HG03139 (cell line): ENCODE data around the gene RBM43.
"Not testable (repeated sequence)": the region's sequence is repeated elsewhere in the genome, so short reads cannot be mapped to it uniquely, and the experiment has no call there.

Experiments used
- ATAC-seq: cut with Tn5 transposase; IDR thresholded peaks from one replicate; pipeline ENCODE4 v1.9.1; 2021; ENCODE audit not compliant: unreplicated experiment

The RBM43 gene

DNA sequence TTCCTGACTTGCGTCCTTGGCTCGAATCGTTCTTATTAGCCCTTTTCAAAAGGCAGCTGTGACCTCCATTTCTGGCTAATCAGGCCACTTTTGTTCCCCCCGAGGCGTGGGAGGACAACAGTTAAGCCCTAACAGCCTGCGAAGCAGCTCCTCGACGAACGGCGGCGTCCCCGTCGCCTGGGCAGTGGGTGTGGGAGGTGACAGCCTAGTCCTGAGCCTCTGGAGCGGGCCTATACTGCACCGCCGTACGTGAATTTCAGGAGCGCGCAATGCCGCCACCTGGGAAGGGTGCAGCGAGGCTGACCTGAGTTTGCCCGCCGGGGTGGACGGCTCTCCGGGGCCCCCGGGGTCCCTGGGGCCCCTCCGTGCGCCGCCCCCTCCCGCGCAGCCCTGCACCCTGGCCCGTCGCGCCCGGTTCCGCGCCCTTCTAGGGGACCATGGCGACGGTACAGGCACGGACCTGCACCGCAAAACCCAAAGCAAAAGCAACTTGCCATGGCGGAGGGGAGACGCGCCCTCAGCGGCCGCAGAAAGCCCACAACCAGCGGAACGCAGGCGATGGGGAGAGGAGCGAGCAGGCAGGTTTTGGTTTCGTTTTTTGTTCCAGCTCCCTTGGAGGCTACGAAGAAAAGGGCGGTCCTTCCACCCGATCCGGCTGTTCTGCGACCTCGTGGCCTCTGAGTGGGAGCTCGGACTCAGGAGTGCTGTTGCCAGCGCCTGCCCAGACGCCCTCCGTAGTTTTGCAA is at the start of gene RBM43:
RBM43 (minus strand) TSS at position 633 of the 746 bp plus-strand sequence; CDS start at position 497, 136 bp downstream.
- peak; percentile 86 for ATAC-seq

DNA sequence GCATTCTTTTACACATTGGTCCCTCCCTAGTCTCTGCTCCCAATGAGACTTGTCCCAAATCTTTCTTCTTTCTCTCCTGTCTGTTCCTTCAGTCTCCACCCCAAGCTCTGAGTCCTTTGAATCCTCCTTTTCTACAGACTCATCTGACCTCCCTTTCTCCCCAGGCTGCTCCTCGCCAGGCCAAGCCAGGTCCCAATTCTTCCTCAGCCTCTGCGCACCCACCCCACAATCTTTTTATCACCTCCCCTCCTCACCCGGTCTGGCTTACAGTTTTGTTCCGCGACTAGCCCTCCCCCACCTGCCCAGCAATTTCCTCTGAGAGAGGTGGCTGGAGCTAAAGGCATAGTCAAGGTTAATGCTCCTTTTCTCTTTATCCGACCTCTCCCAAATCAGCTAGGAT is 48.6 kb upstream of the RBM43 start:
- ATAC-seq: not testable (repeated sequence)

DNA sequence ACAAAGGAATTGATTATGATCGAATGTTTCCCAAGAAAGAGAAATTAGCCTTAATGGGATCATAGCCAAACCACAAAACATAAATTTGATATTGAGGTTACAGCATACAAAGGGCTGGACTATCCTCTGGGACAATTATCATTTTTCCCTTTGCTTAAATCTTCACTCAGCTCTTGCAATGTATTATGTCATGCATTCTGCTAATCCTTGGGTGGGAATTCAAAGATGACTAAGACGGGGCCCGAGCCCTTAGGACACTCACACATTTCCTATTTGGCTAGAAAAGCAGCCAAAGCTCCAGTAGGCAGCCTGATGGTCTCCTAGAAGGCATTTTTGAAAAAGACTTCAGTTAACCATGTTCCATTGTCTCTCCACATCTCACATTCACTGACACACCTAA is 45.0 kb upstream of the RBM43 start:
- no peak for ATAC-seq

- no peak for ATAC-seq
Measured at GRCh38 chr2:151305129-151305691, 43.5 kb upstream of the RBM43 start.

- ATAC-seq: no peak
Measured at GRCh38 chr2:151302879-151303278, 41.2 kb upstream of the RBM43 start.

DNA sequence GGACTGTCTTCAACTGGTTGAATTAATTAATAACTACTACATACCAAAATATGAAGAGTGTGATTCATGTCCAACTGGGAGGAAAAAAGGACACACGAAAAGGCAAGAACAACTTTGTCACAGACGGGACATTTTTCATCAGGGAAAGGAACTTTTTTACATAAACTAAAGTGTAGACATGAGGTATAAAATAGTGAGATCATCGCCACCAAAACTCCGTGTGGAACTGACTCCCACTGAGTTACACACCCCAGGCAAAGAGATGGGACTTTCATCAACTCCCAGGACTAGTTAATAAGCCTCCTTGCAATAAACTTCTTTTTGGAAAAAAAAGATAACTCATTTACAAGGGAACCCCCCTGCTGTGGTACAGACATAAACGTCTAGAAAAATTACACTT is 40.7 kb upstream of the RBM43 start:
- ATAC-seq: no peak

DNA sequence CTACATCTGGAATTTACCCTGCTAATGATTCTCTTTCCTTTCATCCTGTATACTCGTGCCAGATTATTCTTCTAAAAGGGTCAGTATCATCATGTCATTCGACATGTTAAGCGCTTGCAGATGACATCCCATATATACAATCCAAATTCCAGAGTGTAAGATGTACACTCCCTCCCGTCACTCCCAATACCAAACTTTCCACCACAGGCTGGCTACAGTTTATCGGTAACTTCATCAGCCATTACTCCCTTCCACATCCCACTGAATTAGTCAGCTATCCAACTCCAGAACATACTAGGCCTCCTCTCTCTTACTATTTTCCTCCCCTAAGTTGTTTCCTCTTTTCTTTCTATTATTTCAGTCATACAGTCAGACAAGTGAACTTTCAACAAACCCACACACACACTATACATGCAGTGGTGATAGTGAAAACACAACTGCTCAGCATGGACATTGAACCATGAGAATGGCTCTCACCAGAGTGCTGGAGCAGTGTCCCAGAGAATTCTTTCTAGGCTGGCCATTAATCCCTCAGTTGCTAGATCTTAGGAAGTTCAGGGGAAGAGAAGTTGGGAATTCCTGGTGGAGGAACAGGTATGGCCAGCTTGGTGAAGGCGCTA is 38.4 kb upstream of the RBM43 start:
- no peak for ATAC-seq

GRCh38 chr2:151297882-151298281 is 36.2 kb upstream of the RBM43 start:
- ATAC-seq: peak; percentile 98

DNA sequence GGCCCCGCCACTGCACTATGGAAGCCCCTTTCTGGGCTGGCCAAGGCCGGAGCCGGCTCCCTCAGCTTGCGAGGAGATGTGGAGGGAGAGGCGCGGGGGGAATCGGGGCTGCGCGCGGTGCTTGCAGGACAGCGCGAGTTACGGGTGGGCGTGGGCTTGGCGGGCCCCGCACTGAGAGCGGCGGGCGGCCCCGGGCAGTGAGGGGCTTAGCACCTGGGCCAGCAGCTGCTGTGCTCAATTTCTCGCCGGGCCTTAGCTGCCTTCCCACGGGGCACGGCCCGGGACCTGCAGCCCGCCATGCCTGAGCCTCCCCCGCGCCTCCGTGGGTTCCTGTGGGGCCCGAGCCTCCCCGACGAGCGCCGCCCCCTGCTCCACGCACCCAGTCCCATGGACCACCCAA is 34.3 kb upstream of the RBM43 start:
- not testable (repeated sequence) for ATAC-seq

DNA sequence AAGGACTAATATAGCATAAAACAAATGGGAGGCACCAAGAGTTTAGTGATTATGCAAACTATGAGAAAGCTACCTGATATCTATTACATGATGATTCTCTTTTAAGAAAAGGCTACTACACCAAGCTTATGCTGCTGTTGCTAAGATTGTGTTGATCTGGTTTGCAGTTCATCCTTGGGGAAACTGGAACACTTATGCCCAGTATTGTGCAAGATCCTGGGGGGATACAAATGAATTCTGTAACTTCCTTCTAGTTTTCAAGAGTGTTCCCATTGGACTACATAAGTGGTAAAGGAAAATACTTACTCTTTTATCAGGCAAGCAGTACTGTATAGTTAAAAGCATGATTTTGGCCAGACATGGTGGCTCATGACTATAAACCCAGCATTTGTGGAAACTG is 30.9 kb upstream of the RBM43 start:
- ATAC-seq: no peak

DNA sequence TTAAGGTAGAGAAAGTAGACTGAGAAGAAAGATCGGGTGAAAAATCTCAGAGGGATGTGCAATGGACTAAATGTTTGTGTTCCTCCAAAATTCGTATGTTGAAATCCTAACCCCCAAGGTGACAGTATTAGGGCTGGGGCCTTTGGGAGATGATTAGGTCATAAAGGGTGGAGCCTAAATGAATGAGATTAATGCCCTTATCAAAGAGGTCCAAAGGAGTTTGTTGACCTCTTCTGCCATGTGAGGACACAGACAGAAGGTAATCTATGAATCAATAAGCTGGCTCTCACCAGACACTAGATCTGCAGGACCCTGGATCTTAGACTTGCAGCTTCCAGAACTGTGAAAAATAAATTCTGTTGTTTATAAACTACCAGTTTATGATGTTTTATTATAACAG is 30.5 kb upstream of the RBM43 start:
- ATAC-seq: no peak

GRCh38 chr2:151291224-151291623 is 29.6 kb upstream of the RBM43 start:
- no peak for ATAC-seq

- peak; percentile 19 for ATAC-seq
Measured at GRCh38 chr2:151289972-151290866, 28.6 kb upstream of the RBM43 start.

- peak; percentile 3 for ATAC-seq
Measured at GRCh38 chr2:151287513-151288250, 26.0 kb upstream of the RBM43 start.

DNA sequence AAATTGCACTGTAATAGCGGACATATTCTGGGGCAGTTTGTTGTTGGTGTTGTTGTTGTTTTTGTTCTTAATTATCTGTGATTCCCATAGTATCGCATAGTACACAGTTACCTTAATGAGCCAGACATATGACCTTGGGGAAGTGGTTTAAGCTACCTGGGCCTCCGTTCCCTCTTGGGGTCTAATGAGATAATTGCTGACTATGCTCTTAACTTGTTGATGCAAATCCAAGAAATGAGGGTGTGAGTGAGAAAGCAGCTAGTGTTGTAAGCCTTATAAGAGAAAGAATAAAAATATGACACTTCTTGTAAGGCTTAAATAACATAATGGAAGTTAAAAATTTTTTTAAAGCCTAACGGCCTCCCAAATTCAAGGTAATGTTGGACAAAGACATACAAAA is 20.7 kb upstream of the RBM43 start:
- ATAC-seq: no peak

- ATAC-seq: no peak
Measured at GRCh38 chr2:151280271-151280670, 18.6 kb upstream of the RBM43 start.

- no peak for ATAC-seq
Measured at GRCh38 chr2:151278487-151278886, 16.8 kb upstream of the RBM43 start.

- ATAC-seq: no peak
Measured at GRCh38 chr2:151277067-151277466, 15.4 kb upstream of the RBM43 start.

DNA sequence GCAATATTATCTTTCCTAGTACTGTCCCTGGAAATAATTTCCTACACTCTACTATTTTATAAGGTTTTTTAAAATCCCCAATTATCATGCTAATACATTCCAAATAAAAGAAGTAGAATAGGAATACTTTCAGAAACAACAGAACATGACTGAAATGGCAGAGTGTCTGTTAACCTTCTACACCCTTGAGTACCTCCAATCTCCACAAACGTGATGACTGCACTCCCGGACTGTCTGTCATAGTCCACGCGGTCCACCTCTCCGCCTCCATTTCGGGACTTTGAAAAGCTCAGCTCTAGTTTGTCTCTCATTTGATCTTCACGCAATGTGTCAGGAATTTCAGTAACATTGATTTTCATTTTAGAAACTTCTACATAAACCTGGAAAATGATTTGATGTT is 13.6 kb upstream of the RBM43 start:
- ATAC-seq: no peak

DNA sequence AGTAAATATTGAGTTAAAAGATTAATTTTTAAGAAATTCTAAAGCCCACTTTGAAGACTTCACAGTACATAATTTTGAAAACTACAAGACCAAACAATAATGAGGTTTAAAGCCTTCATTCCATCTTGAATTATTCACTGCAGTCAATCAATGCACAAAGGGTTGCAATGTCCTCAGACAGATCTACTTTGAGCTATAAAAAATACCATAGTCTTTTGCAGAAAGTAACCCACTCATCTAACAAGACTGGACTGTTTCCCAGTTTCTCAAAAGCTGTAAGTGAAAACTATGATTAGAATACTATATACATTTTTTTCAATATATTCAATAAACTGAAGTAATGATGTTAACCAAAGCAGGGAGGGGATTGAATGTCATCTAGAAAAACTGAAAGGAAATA is 10.2 kb upstream of the RBM43 start:
- ATAC-seq: no peak
